ENCODE data around the gene KIRREL3.

The KIRREL3 gene

DNA sequence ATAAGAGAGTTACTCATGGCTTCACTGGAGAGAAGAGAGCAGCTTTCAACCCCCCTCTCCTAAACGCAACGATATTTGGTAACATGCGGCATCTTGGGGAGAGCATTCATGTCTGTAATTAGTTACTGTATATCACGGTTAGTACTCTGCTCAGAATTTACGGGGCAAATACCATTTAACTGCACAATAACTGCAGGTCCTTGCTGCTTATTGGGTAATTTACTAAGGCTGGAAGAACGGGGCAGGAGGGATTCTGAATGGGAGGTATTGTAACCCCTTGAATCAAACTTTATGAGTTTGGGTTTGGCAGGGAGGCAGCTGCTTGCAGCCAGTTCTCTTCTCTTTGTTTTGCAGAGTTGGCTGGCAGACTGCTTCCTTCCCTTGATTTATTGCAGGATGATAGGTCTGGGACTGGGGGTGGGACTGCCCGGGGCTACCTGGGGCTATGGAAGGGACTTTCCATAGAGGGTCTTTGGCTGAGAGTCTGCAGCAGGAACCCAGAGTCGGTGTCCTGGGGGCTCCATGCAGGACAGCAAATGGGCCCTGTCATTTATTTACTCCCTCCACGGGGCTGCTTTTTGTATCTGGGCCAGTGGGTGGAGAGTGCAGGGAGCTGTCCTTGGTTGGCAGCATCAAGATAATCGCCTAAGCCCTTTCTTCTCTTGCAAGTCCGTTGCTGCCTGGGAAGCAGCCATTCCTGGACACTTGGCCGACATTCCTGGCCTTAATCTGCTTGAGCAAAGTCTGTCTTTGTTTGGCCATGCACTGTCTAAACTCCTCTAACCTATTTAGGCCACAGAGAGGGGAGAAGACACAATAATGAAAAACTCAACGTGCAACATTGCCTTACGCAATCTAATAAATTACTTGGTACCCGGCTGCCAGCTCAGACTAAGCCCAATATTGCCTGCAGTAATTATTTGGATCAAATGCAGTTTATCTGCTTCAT, 456.2 kb downstream of the KIRREL3 start:
- TF ChIP-seq, protein P1, sequence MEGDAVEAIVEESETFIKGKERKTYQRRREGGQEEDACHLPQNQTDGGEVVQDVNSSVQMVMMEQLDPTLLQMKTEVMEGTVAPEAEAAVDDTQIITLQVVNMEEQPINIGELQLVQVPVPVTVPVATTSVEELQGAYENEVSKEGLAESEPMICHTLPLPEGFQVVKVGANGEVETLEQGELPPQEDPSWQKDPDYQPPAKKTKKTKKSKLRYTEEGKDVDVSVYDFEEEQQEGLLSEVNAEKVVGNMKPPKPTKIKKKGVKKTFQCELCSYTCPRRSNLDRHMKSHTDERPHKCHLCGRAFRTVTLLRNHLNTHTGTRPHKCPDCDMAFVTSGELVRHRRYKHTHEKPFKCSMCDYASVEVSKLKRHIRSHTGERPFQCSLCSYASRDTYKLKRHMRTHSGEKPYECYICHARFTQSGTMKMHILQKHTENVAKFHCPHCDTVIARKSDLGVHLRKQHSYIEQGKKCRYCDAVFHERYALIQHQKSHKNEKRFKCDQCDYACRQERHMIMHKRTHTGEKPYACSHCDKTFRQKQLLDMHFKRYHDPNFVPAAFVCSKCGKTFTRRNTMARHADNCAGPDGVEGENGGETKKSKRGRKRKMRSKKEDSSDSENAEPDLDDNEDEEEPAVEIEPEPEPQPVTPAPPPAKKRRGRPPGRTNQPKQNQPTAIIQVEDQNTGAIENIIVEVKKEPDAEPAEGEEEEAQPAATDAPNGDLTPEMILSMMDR (conservative IDR thresholded peaks at IDR 0.05; ENCODE audit: low read length) = no peak
- no peak overlapping the region for H3K4me3 ChIP-seq (ENCODE audit: low read length)
- DNase-seq (ENCODE audit: low read depth) = peak; percentile 71

DNA sequence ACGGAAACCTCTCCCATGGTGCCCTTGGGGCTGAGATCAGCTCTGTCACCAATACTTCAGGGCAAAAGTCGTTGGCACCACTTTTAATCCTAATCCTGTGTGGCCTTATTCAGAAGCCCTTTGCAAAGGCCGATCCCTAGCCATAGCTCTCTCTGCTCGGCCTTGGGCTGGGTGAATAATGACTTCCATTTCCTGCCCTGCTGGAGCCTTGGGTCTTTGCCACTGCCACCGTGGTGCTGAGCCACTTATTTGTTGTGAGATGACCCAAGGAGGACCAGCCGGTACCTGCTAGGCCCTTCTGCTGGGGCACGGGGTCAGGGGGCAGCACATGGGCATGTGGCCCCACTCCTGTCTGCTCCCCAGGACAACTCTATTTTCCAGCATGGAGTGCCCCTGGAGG, 456.9 kb downstream of the KIRREL3 start:
- TF ChIP-seq, protein P1 (conservative IDR thresholded peaks at IDR 0.05; ENCODE audit: low read length) = no peak
- H3K4me3 ChIP-seq (ENCODE audit: low read length) = no peak overlapping the region
- no peak for DNase-seq (ENCODE audit: low read depth)

DNA sequence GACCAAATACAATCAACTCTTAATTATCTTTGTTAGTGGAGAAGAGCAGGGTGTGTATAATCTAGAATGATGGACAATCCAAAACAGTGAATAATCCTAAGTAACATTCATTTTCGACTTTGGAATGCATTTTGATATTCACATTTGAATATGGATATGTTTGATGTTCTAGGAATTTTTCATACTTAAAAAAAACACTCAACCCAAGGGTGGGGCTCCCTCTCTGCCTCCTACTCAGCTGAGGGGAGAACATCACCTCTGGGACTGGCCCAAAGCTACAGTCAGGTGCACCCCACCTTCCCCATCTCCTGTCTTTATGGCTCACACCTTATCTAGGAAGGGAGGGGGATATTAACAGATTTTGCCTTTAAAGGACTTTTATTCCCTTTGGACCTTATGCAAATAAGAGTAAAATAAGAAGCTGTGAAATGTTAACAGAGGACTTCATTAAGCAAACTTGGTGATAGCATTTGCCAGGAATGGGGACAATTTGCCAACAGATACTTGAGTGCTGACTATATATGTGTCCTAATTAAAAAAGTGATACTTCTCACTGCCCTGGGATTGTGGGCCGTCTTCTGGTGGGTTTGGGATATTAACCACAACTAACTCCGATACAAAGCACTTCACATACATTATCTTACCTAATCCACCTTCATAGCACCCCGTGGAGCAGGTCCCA, 458.1 kb downstream of the KIRREL3 start:
- peak; percentile 72 for DNase-seq (ENCODE audit: low read depth)
- no peak overlapping the region for H3K4me3 ChIP-seq (ENCODE audit: low read length)
- TF ChIP-seq, protein P1 (conservative IDR thresholded peaks at IDR 0.05; ENCODE audit: low read length) = no peak

DNA sequence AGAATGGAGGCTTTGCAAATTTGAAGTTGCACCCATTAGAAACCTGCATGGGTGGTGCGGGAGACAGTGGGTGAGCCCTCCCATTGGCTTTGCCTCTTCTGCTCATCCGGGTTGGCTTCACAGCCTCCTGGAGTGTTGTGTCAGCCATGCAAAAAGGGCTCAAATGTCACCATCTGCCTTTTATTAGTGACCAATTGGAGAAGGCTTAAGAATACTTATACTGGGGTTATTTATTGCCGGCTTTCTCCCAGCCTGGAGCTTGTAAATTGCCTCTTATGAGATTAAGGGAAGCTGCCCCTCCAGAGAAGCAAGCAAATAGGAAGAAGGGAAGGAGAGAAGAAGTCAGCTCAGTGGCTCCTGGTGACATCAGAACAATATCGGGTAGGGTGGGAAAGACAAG, 462.5 kb downstream of the KIRREL3 start:
- no peak overlapping the region for H3K4me3 ChIP-seq (ENCODE audit: low read length)
- TF ChIP-seq, protein P1 (conservative IDR thresholded peaks at IDR 0.05; ENCODE audit: low read length) = no peak
- DNase-seq (ENCODE audit: low read depth) = peak; percentile 17

DNA sequence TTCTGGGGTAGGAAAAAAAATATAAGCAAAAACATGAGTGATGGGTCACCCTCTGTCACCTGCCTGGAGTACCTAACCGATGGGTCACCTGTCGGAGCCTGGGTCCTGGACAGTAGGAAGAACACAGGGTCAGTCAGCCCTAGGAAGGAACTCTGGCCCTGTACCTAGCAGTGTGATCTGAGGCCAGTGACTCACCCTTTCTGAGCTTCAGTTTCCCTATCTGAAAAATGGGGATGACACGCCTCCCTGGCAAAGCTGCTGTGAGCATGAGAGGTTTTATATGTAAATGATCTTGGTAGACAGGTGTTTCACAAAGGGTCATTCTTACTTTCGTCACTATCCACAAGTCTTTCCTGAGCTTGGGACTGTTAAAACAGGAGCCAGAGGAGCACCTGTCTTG, 463.1 kb downstream of the KIRREL3 start:
- H3K4me3 ChIP-seq (ENCODE audit: low read length) = no peak overlapping the region
- TF ChIP-seq, protein P1 (conservative IDR thresholded peaks at IDR 0.05; ENCODE audit: low read length) = no peak
- DNase-seq (ENCODE audit: low read depth) = no peak

DNA sequence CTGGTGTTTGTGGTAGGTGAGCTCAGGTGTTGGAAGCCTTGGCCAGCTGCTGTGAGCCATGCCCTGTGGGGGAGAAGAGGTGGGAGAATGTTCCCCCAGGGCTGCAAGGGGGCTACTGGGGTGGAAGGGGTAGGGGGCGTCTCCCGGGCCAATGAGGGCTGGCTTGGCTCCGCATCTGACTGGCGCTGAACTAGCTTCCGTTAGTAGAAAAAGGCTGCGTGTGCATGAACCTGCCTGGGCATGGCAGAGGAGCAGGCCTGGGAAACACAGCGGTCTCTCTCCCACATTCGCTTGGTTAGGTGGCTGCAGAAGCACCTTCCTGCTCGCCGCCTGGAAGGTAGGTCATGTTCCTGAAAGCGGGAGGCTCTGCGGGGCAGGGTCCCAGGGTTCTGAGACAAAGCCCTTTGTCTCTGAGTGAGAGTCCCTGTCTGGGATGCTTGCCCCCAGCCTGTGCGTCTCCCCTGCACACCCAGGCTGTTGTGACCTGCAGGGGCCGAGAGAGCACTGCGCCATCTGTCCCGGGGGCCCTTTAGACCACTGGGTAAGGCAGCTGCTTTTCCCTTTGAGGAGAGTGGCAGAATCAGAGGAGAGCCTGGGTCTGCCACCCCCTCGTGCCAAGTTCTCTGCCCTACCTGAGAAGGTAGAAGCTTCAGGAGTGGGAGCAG, 466.3 kb downstream of the KIRREL3 start:
- TF ChIP-seq, protein P1 (conservative IDR thresholded peaks at IDR 0.05; ENCODE audit: low read length) = no peak
- no peak for DNase-seq (ENCODE audit: low read depth)
- no peak overlapping the region for H3K4me3 ChIP-seq (ENCODE audit: low read length)

Measured in AG10803 (cell line).